Left lung (tissue), 10 donors: Measurements from ENCODE around the gene WDR70. TPM values are rescaled to one million over a fixed set of nuclear protein-coding genes. Genes with fewer than 3 reads are reported as not detected.
A peak's percentile ranks its signal among the peaks of the same experiment; 100 is the strongest.

ENCODE experiments used
- ATAC-seq: fragments of 200-7000 bp; cut with Tn5 transposase; one replicate; pipeline ENCODE4 v1.9.1; 2020; ENCODE audit warnings: moderate library complexity
- DNase-seq, 4 donors: peaks; one replicate each; pipeline ENCODE4 v3.0.0-alpha.2; 2013 to 2020
- H3K27ac ChIP-seq, 2 donors: fragments of 200-600 bp; sonication (generic) in 1 of 2; one replicate each; pipeline versions ENCODE4 v1.5.0 to v1.8.0; 2020 to 2021
- H3K27me3 ChIP-seq, 2 donors: fragments of 200-600 bp; sonication (generic) in 1 of 2; one replicate each; pipeline versions ENCODE4 v1.5.0 to v1.8.0; 2020 to 2021
- H3K36me3 ChIP-seq, 2 donors: fragments of 200-600 bp; sonication (generic) in 1 of 2; one replicate each; pipeline versions ENCODE4 v1.5.0 to v1.8.0; 2020 to 2021
- H3K4me1 ChIP-seq, 2 donors: fragments of 200-600 bp; one replicate each; pipeline ENCODE4 v1.8.0; 2021
- H3K4me3 ChIP-seq, 2 donors: fragments of 200-600 bp; sonication (generic) in 1 of 2; one replicate each; pipeline versions ENCODE4 v1.5.0 to v1.8.0; 2020 to 2021; ENCODE audit warnings: mild to moderate bottlenecking in 1 of 2
- H3K9me3 ChIP-seq, 2 donors: fragments of 200-600 bp; sonication (generic) in 1 of 2; one replicate each; pipeline versions ENCODE4 v1.5.0 to v1.8.0; 2020 to 2021
- intact Hi-C, 2 donors: fragments of 100-400 bp; cut with DNase I; formaldehyde crosslinking; loops; one replicate each; pipeline versions ENCODE4 v1.11.2 to v1.14.2; 2022
- polyA plus RNA-seq, 6 donors: library from polyadenylated mRNA; unstranded; fragments of 120-200 nt; gene quantifications; one replicate each; pipeline ENCODE4 v1.2.1, GENCODE V29; 2013; ENCODE audit not compliant: insufficient read length in 6 of 6
- total RNA-seq, 2 donors: library from RNA; stranded (reverse); fragmentation: NEBNext Ultra II Directional; extraction: Animal tissue kit (Norgen Biotek cat#: 25700); gene quantifications; one replicate each; pipeline ENCODE4 v1.2.1, GENCODE V29; 2021
- TF ChIP-seq, protein P1 (sequence below), 2 donors: fragments of 200-600 bp; sonication (generic) in 1 of 2; IDR thresholded peaks; one replicate each; pipeline versions ENCODE4 v1.5.0 to v1.8.0; 2021; ENCODE audit warnings: antibody characterized with exemption in 2 of 2
- donor health status: DM: no; HTN: yes; CAD: no.
- donor health status: DM: no; HTN: no; CAD: no.

Gene WDR70
- total and polyA plus RNA-seq, 8 donors = 21.9 to 59.2 (median 47.5) TPM

DNA sequence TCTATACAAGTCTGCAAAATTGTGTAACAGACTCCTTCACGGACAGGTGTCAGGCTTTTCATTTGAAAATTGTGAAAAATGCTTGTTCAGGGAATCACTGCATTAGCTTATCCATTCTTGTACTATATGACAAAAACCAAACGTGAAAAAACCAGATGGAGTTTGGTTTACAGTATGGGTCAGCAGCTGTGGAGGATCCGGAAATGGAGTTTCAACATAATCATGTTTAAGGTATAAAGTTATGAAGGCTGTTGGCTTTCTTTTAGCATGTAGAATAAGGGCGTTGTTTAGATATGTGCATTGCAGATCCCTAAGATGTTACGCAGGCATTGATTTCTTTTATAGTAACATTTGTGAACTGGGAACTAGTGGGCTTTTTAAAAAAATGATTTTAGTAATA is 336.9 kb downstream of the WDR70 start:
- DNase-seq = no peak
- no peak for ATAC-seq
- Histone ChIP-seq H3K4me3 (no peak overlapping the region), H3K4me1 (peaks cover 11 to 14% of the 10 kb centered on the region in 2 donors), H3K27ac (no peak overlapping the region), H3K27me3 (no peaks in the 10 kb centered on the region), H3K9me3 (no peaks in the 10 kb centered on the region), H3K36me3 (no peaks in the 10 kb centered on the region)
- TF ChIP-seq, protein P1, sequence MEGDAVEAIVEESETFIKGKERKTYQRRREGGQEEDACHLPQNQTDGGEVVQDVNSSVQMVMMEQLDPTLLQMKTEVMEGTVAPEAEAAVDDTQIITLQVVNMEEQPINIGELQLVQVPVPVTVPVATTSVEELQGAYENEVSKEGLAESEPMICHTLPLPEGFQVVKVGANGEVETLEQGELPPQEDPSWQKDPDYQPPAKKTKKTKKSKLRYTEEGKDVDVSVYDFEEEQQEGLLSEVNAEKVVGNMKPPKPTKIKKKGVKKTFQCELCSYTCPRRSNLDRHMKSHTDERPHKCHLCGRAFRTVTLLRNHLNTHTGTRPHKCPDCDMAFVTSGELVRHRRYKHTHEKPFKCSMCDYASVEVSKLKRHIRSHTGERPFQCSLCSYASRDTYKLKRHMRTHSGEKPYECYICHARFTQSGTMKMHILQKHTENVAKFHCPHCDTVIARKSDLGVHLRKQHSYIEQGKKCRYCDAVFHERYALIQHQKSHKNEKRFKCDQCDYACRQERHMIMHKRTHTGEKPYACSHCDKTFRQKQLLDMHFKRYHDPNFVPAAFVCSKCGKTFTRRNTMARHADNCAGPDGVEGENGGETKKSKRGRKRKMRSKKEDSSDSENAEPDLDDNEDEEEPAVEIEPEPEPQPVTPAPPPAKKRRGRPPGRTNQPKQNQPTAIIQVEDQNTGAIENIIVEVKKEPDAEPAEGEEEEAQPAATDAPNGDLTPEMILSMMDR (IDR thresholded peaks at IDR 0.05) = no peak
- intact Hi-C loops = no loop called here

DNA sequence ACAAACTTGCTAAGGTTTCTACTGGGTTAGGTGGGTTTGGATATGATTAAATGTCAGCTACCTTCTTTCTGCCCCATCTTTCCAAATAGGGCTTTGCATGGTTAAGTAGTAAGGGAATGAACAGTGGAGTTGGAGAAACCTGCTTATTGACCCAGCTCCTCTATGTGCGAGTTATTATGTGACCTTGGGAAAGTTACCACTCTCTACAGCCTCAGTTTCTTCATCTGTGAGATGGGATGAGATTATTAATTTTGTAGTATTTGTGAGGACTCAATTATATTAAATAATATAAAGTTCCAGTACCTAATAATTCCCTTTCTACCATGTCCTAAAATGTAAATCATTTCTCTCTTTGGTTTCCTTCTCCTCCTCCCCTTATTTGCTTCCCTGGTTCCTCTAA is 337.3 kb downstream of the WDR70 start:
- TF ChIP-seq, protein P1 (IDR thresholded peaks at IDR 0.05) = no peak
- H3K36me3 ChIP-seq = no peaks in the 10 kb centered on the region
- H3K9me3 ChIP-seq = no peaks in the 10 kb centered on the region
- intact Hi-C loops = no loop called here
- H3K27me3 ChIP-seq = no peaks in the 10 kb centered on the region
- H3K4me3 ChIP-seq = no peak overlapping the region
- no peak for ATAC-seq
- no peak for DNase-seq
- H3K27ac ChIP-seq = no peak overlapping the region
- peaks cover 11 to 14% of the 10 kb centered on the region in 2 donors for H3K4me1 ChIP-seq

DNA sequence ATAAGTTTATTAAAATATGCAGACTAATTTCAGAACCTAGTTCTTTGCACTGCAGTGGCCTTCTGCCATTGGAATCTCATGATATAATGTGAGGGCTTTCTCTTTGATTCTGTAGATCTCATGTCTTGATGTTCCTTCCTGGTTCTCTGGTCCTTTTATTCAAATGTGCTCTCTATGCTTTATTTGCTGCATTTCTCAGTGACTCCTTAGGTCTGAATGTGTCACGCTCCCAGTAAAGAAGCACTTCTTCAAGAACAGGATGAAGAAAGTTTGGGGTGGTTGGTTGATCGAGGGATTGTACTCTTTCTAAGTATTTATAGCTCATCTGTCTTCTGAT is 338.1 kb downstream of the WDR70 start:
- ATAC-seq = no peak
- intact Hi-C loops = no loop called here

DNA sequence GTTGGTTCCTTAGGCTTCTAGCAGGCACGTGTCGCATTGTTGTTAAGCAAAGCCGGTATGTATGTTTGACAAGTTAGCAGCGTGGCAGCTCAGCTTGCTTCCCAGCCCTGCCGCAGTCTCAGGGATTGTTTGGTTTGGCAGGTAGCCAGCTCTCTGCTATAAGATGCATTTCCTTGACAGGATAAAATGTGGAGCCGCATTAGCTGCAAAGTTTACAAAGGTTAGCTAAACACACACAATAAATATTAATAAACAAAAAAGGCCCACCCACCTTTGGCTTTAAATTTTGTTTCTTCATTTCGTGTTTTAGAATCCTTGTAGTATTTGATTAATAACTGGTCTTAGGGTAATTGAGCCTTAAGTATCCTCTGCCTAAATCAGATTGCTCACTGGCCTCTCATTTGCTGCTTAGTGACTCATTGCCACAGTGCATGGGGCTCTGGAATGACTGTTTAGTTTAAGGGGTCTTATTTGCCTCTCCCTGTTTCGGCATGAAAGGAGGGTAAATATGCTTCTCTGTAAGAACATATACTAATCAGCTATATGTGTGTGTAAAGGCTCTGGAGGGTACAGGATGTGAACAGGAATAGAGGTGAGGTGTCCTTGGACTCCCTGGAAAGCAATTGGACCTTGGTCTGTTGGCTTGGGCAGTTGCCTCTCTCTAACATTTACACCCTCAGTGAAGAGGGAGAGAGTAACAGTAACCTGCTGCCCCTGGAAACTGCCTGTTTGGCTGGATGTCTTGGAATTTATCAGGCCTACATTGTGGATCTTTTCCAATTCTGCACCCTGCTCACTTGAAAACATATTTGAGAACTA is 338.7 kb downstream of the WDR70 start:
- H3K9me3 ChIP-seq = no peaks in the 10 kb centered on the region
- H3K36me3 ChIP-seq = no peaks in the 10 kb centered on the region
- peaks cover 14 to 17% of the 10 kb centered on the region in 2 donors for H3K4me1 ChIP-seq
- H3K4me3 ChIP-seq = no peak overlapping the region
- H3K27ac ChIP-seq = peak overlapping the region in 1 of 2 donors; percentile 20
- H3K27me3 ChIP-seq = no peaks in the 10 kb centered on the region
- intact Hi-C loops = no loop called here
- DNase-seq = peak; percentile 58 to 85 (median 68)
- peak; percentile 90 for ATAC-seq
- TF ChIP-seq, protein P1 (IDR thresholded peaks at IDR 0.05) = no peak

More for the DNA sequence above, 338.1 kb downstream of the WDR70 start:
- Histone ChIP-seq H3K4me1 (peaks cover 14 to 17% of the 10 kb centered on the region in 2 donors), H3K27me3 (no peaks in the 10 kb centered on the region), H3K9me3 (no peaks in the 10 kb centered on the region), H3K4me3 (no peak overlapping the region), H3K27ac (no peak overlapping the region), H3K36me3 (no peaks in the 10 kb centered on the region)
- DNase-seq = no peak
- TF ChIP-seq, protein P1 (IDR thresholded peaks at IDR 0.05) = no peak

DNA sequence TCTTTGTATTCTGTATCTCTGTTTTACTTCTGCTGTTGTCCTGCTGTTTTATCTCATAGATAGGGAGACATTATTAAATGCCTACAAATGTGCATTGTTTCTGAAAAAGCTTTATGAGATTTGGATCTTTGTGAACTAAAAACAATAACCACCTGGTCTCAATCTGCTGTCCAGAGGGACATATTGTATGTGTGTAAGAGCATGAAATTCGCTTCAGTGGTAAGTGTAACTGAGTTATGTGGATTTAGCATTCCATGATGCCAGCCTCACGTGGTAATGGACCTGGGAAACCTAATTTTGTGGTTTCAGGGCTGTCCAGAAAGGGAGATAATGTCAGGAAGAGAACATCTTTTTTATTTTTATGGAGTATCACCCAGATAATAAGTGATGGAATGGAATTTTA is 341.4 kb downstream of the WDR70 start:
- Histone ChIP-seq H3K36me3 (peaks cover 0 to 12% of the 10 kb centered on the region in 2 donors), H3K27me3 (no peaks in the 10 kb centered on the region), H3K27ac (no peak overlapping the region), H3K4me1 (peaks cover 14 to 17% of the 10 kb centered on the region in 2 donors), H3K4me3 (no peak overlapping the region), H3K9me3 (no peaks in the 10 kb centered on the region)
- intact Hi-C loops = no loop called here
- ATAC-seq (no peak), DNase-seq (no peak)
- TF ChIP-seq, protein P1 (IDR thresholded peaks at IDR 0.05) = no peak
